Naive thymus-derived CD4-positive, alpha-beta T cell (primary cell): ENCODE measurements around the gene DISP1. TPM values are rescaled to one million over a fixed set of nuclear protein-coding genes. Genes with fewer than 3 reads are reported as not detected.

Experiments
- polyA plus RNA-seq, 2 donors: library from polyadenylated mRNA; unstranded; fragments of 300-500 nt; fragmentation: Illumina TruSeq; gene quantifications; one replicate each; pipeline ENCODE4 v1.2.3, GENCODE V29; 2021
- total RNA-seq, 6 experiments: library from RNA in 5 of 6; stranded (reverse) in 5 of 6; gene quantifications; 1 replicate in 5 of 6; 2 replicates in 1 of 6; pipeline ENCODE4 v1.2.3 and lab custom pipeline; 2021 to 2026

Gene DISP1
- total and polyA plus RNA-seq, 7 experiments from 2014 or later = 1.7 to 4.6 (median 3.0) TPM

Other genes with a start within 250 kb of the DISP1 start
- gene TAF1A, start 225.1 kb upstream of the DISP1 start, total RNA-seq = 10 to 100 TPM in 2 of 5 experiments, 1 to 10 TPM in 3; 6.5 to 17.9 (median 9.3) TPM
- gene TAF1A, start 225.1 kb upstream of the DISP1 start, polyA plus RNA-seq = 1 to 10 TPM; 6.8 to 8.0 TPM
- 100 to 1,000 TPM in 3 of 5 experiments, 10 to 100 TPM in 2; 61.7 to 112 (median 100) TPM for gene MIA3, start 196.9 kb upstream of the DISP1 start, total RNA-seq
- gene MIA3, start 196.9 kb upstream of the DISP1 start, polyA plus RNA-seq = 10 to 100 TPM; 48.0 to 70.5 TPM
- 10 to 100 TPM; 32.4 to 63.3 (median 53.2) TPM for gene AIDA, start 102.5 kb upstream of the DISP1 start, total RNA-seq
- 10 to 100 TPM; 22.2 to 31.0 TPM for gene AIDA, start 102.5 kb upstream of the DISP1 start, polyA plus RNA-seq
- 10 to 100 TPM; 46.2 to 58.3 (median 49.9) TPM for gene BROX, start 102.5 kb upstream of the DISP1 start, total RNA-seq
- 10 to 100 TPM; 12.7 to 19.5 TPM for gene BROX, start 102.5 kb upstream of the DISP1 start, polyA plus RNA-seq
- not detected for gene FAM177B, start 77.8 kb upstream of the DISP1 start, total RNA-seq
- not detected for gene FAM177B, start 77.8 kb upstream of the DISP1 start, polyA plus RNA-seq